AG04449 (cell line): Measurements from ENCODE around the gene THSD4.

ENCODE experiments used
- CTCF ChIA-PET: fragments of 350-600 bp; formaldehyde crosslinking; extraction: SDS; loops from one replicate; lab custom pipeline; 2021; ENCODE audit warnings: antibody characterized with exemption; lab: Yijun Ruan, JAX
- POLR2A ChIA-PET: fragments of 400-600, 350-600 bp; formaldehyde crosslinking; extraction: SDS; loops from one replicate; lab custom pipeline; 2020; ENCODE audit warnings: antibody characterized with exemption, inconsistent platforms; lab: Yijun Ruan, JAX
- DNase-seq: peaks from one replicate; pipeline ENCODE4 v3.0.0-alpha.2; 2010; ENCODE audit warnings: low read depth, low spot score
- H3K4me3 ChIP-seq: 2 replicates; pipeline ENCODE4 v1.5.1; 2011; ENCODE audit warnings: low read depth, mild to moderate bottlenecking, control low read depth, low read length
- CTCF ChIP-seq: IDR thresholded peaks from one replicate; pipeline ENCODE4 v1.5.1; 2011; ENCODE audit warnings: mild to moderate bottlenecking, moderate library complexity, low read length, control low read depth, inconsistent platforms; ENCODE audit not compliant: insufficient read depth; ENCODE audit errors: missing control alignments

The THSD4 gene

GRCh38 chr15:71149646-71150557, 34.6 kb downstream of the THSD4 start:
- H3K4me3 ChIP-seq: no peak overlapping the region
- ChIA-PET POLR2A (interaction anchor here (1.3 kb wide), 1 partner anchor 14 kb away, joined by 4 read pairs; no protein-coding TSS in a partner anchor), CTCF (interaction anchor here (1.2 kb wide), 1 partner anchor 139 kb away, joined by 4 read pairs; no protein-coding TSS in a partner anchor)
- no peak for DNase-seq
- TF ChIP-seq CTCF: no peak

- peak; percentile 21 for DNase-seq
- no peak overlapping the region for H3K4me3 ChIP-seq
- CTCF ChIA-PET: no interaction called here
- no peak for TF ChIP-seq CTCF
- POLR2A ChIA-PET: interaction anchor here (1.3 kb wide), 1 partner anchor 15 kb away, joined by 4 read pairs; no protein-coding TSS in a partner anchor
These were observed 35.8 kb downstream of the THSD4 start for GRCh38 chr15:71151081-71151480.

GRCh38 chr15:71152542-71152941, 37.3 kb downstream of the THSD4 start:
- CTCF ChIA-PET: no interaction called here

GRCh38 chr15:71153823-71154524, 38.7 kb downstream of the THSD4 start:
- POLR2A ChIA-PET: no interaction called here
- H3K4me3 ChIP-seq: no peak overlapping the region
- CTCF ChIA-PET: interaction anchor here (1.2 kb wide), 1 partner anchor 290 kb away, joined by 4 read pairs; no protein-coding TSS in a partner anchor
- no peak for TF ChIP-seq CTCF
- no peak for DNase-seq

More at GRCh38 chr15:71152542-71152941, 37.3 kb downstream of the THSD4 start:
- DNase-seq: no peak
- H3K4me3 ChIP-seq: no peak overlapping the region
- TF ChIP-seq CTCF: no peak
- POLR2A ChIA-PET: interaction anchor here (0.8 kb wide), 1 partner anchor 140 kb away, joined by 3 read pairs; no protein-coding TSS in a partner anchor

GRCh38 chr15:71154607-71155200, 39.4 kb downstream of the THSD4 start:
- ChIA-PET CTCF (interaction anchor here (1.2 kb wide), 1 partner anchor 289 kb away, joined by 4 read pairs; no protein-coding TSS in a partner anchor), POLR2A (no interaction called here)
- no peak for DNase-seq
- TF ChIP-seq CTCF: no peak
- H3K4me3 ChIP-seq: no peak overlapping the region
